Measurements from ENCODE around the gene C1R.

C1R gene

DNA sequence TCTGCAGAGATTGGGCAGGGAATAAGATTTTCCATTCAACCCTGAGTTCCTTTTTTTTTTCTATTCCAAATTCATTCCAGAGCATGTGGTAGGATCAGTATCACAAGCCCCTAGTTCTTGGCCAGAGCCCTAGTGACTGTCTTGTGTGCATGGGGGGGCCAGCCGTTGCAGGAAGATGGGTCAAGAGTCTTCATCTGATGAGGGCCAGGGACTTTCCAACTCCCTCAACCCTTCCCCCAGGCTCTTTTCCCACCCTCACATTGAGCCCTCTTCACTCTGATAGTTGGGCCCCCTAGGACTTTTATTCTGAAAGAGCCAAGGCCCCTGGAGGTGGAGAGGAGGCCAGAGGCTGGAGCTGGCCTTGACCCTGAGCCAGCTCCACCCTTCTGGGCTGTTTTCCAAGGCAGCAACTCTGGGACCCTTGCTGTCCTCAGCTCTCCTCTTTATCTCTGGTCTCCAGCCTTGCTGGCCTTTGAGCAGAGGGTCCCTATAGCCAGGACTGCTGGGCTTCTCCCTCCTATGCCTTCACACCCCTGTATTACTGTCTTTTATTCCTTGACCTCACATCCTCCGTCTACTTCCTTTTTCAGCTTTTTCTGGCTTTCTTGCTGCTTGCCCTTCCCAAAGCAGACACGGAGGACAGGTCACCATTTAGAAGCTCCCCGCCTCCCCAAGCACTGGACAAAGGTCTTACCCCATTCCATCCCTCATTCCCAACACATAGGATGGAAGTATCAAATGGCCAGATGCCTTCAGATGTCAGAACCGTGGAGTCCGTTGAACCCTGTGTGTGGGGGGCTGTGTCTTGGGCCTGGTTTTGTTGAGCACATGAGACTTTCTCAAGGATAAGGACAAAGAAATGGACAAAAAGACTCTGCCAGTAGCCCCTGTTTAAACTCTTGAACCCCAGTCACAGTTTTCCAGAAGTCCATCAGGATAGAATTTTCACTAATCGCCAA lies 30.8 kb upstream of the C1R start:
- H3K4me3 ChIP-seq = no peak overlapping the region
- no peaks in the 10 kb centered on the region for H3K36me3 ChIP-seq
- peak in 1 of 2 donors; percentile 52 for DNase-seq
- TF ChIP-seq, protein P1, sequence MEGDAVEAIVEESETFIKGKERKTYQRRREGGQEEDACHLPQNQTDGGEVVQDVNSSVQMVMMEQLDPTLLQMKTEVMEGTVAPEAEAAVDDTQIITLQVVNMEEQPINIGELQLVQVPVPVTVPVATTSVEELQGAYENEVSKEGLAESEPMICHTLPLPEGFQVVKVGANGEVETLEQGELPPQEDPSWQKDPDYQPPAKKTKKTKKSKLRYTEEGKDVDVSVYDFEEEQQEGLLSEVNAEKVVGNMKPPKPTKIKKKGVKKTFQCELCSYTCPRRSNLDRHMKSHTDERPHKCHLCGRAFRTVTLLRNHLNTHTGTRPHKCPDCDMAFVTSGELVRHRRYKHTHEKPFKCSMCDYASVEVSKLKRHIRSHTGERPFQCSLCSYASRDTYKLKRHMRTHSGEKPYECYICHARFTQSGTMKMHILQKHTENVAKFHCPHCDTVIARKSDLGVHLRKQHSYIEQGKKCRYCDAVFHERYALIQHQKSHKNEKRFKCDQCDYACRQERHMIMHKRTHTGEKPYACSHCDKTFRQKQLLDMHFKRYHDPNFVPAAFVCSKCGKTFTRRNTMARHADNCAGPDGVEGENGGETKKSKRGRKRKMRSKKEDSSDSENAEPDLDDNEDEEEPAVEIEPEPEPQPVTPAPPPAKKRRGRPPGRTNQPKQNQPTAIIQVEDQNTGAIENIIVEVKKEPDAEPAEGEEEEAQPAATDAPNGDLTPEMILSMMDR (IDR thresholded peaks at IDR 0.05) = no peak
- H3K27me3 ChIP-seq = no peaks in the 10 kb centered on the region
- H3K4me1 ChIP-seq = no peaks in the 10 kb centered on the region
- H3K9me3 ChIP-seq = no peaks in the 10 kb centered on the region
- intact Hi-C loops (cut with DNase I; ENCODE audit: low total_unique reads) = no loop called here
- no peak overlapping the region for H3K27ac ChIP-seq

DNA sequence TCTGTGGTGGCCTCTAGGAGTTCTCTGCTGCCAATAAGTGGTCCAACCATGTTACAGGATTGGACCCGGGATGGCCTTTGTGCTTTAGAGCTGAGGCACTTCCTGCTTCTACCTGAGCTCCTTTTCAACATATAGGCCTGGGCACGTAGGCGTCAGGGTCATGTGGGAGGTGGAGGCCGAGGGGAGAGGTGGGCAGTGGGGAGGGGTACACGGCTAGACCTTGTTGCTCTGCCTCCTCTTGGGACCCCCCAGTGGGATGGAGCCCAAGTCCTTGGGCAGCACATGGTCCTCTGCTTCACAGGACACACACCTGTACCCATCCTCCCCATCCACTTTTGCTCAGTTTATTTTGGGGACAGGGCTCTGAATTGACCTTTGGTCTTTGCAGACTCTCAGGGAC lies 29.1 kb upstream of the C1R start:
- H3K27ac ChIP-seq = no peak overlapping the region
- H3K27me3 ChIP-seq = no peaks in the 10 kb centered on the region
- H3K4me1 ChIP-seq = no peaks in the 10 kb centered on the region
- no peaks in the 10 kb centered on the region for H3K9me3 ChIP-seq
- intact Hi-C loops (cut with DNase I; ENCODE audit: low total_unique reads) = no loop called here
- H3K36me3 ChIP-seq = no peaks in the 10 kb centered on the region
- TF ChIP-seq, protein P1 (IDR thresholded peaks at IDR 0.05) = no peak
- peak in 1 of 2 donors; percentile 52 for DNase-seq
- no peak overlapping the region for H3K4me3 ChIP-seq

DNA sequence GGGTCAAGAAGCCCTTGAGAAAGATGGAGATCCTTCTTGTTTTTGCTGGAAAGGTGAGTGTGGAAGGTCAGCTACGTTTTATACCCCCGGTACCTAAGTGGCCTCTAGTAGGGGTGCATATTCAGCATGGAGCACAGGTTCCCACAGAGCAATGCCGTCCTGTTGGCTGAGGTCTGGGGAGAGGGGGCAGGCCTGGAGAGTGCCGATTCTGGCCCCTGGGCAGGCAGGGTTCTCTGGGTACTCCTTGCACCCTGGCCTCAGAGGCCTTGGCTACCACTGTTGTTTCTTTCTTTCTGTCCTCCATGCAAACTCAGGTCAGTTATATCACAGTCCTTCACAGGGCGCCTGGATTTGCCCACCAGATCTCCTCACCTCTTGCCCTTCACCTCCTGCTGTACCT lies 27.9 kb upstream of the C1R start:
- H3K27ac ChIP-seq = no peak overlapping the region
- intact Hi-C loops (cut with DNase I; ENCODE audit: low total_unique reads) = no loop called here
- TF ChIP-seq, protein P1 (IDR thresholded peaks at IDR 0.05) = no peak

DNA sequence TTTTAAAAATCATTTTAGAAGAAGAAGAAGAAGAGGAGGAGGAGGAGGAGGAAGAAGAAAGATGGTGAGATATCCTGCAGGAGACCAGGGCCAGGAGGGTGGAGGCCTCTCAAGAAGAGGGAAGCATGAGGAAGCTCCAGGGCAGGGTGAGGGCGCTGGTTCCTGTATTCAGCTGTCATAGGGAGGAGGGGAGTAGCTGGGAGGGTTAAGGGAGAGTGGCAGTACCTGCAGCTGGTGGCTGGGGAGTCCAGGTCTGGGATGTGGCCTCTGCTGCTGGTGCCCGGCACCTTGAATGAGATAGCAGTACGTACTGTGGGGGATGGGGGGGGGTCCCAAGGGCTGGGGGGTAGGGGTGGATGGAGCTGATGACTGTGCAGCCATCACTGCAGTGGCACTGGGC lies 26.6 kb upstream of the C1R start:
- no peaks in the 10 kb centered on the region for H3K9me3 ChIP-seq
- TF ChIP-seq, protein P1 (IDR thresholded peaks at IDR 0.05) = no peak
- intact Hi-C loops (cut with DNase I; ENCODE audit: low total_unique reads) = loop anchor here (10.0 kb wide), 1 partner anchor 174 kb away; the partner anchor contains the start of genes C12orf57 and RNU7-1

More for the DNA sequence above, 27.9 kb upstream of the C1R start:
- Histone ChIP-seq H3K27me3 (no peaks in the 10 kb centered on the region), H3K36me3 (peaks cover 0 to 7% (median 2%) of the 10 kb centered on the region in 3 donors), H3K4me1 (no peaks in the 10 kb centered on the region), H3K9me3 (no peaks in the 10 kb centered on the region), H3K4me3 (no peak overlapping the region)
- DNase-seq = no peak

DNA sequence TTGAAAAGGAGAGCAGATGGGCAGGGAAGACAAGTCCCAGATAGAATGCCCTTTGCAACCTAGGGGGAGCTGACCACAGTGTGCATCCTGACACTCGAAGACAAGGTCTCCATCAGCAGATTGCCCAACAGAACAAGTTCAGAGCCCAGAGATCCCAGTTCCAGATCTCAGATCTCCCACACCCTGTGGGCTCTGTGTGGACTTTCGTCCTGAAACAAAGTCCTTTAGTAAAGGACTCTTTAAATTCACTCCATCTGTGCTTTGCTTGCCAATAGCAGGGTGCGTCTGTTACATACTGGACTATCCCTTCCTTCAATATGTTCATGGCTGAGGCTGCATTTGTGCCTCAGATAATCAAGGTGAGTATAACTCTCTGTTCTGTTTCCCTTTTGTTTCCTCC lies 25.4 kb upstream of the C1R start:
- Histone ChIP-seq H3K27me3 (no peaks in the 10 kb centered on the region), H3K4me3 (no peak overlapping the region), H3K36me3 (peaks cover 0 to 9% (median 4%) of the 10 kb centered on the region in 3 donors), H3K27ac (no peak overlapping the region), H3K9me3 (no peaks in the 10 kb centered on the region), H3K4me1 (peaks cover 0 to 6% (median 0%) of the 10 kb centered on the region in 4 donors)
- intact Hi-C loops (cut with DNase I; ENCODE audit: low total_unique reads) = loop anchor here (10.0 kb wide), 1 partner anchor 173 kb away; the partner anchor contains the start of genes C12orf57 and RNU7-1
- DNase-seq = no peak
- TF ChIP-seq, protein P1 (IDR thresholded peaks at IDR 0.05) = no peak

More for the DNA sequence above, 26.6 kb upstream of the C1R start:
- Histone ChIP-seq H3K4me3 (no peak overlapping the region), H3K27me3 (no peaks in the 10 kb centered on the region), H3K36me3 (peaks cover 0 to 9% (median 4%) of the 10 kb centered on the region in 3 donors), H3K4me1 (no peaks in the 10 kb centered on the region), H3K27ac (no peak overlapping the region)
- DNase-seq = no peak

Data from tibial artery (tissue), 4 donors.